Measurements from ENCODE around the gene TRPC3. TPM values are rescaled to one million over a fixed set of nuclear protein-coding genes. Genes with fewer than 3 reads are reported as not detected.

TRPC3 gene
- total RNA-seq, 6 experiments from 2014 or later, result not detected

- Mint-ChIP-seq H3K4me1 (ENCODE audit: low read depth) (no peaks in the 10 kb centered on the region), H3K27ac (no peak overlapping the region), H3K27me3 (ENCODE audit: insufficient read depth) (peaks cover 1% of the 10 kb centered on the region; the same call in 1 of the 2 replicates), H3K9me3 (no peaks in the 10 kb centered on the region), H3K36me3 (ENCODE audit: low read depth) (no peaks in the 10 kb centered on the region), H3K4me3 (no peak overlapping the region)
- TF ChIP-seq CTCF (IDR thresholded peaks at IDR 0.05), result no peak
- DNase-seq, result no peak
These were observed 9.0 kb upstream of the TRPC3 start for GRCh38 chr4:121960818-121961217.

GRCh38 chr4:121958777-121959176 is 6.9 kb upstream of the TRPC3 start:
- Mint-ChIP-seq H3K9me3 (no peaks in the 10 kb centered on the region), H3K4me3 (no peak overlapping the region), H3K36me3 (ENCODE audit: low read depth) (no peaks in the 10 kb centered on the region), H3K4me1 (ENCODE audit: low read depth) (no peaks in the 10 kb centered on the region), H3K27me3 (ENCODE audit: insufficient read depth) (peaks cover 1% of the 10 kb centered on the region), H3K27ac (no peak overlapping the region)
- no peak for TF ChIP-seq CTCF (IDR thresholded peaks at IDR 0.05)
- DNase-seq, result no peak

GRCh38 chr4:121957266-121957665 is 5.4 kb upstream of the TRPC3 start:
- Mint-ChIP-seq H3K36me3 (ENCODE audit: low read depth) (no peaks in the 10 kb centered on the region), H3K27me3 (ENCODE audit: insufficient read depth) (peaks cover 9% of the 10 kb centered on the region), H3K9me3 (no peaks in the 10 kb centered on the region), H3K4me1 (ENCODE audit: low read depth) (no peaks in the 10 kb centered on the region), H3K27ac (no peak overlapping the region), H3K4me3 (no peak overlapping the region)
- no peak for TF ChIP-seq CTCF (IDR thresholded peaks at IDR 0.05)
- DNase-seq, result no peak

- H3K4me3 Mint-ChIP-seq, result no peak overlapping the region
- no peak for DNase-seq
- no peak overlapping the region for H3K27ac Mint-ChIP-seq
- no peaks in the 10 kb centered on the region for H3K9me3 Mint-ChIP-seq
- H3K36me3 Mint-ChIP-seq (ENCODE audit: low read depth), result no peaks in the 10 kb centered on the region
- peaks cover 23% of the 10 kb centered on the region for H3K27me3 Mint-ChIP-seq (ENCODE audit: insufficient read depth)
- peaks cover 9% of the 10 kb centered on the region for H3K4me1 Mint-ChIP-seq (ENCODE audit: low read depth)
- no peak for TF ChIP-seq CTCF (IDR thresholded peaks at IDR 0.05)
These were observed 2.0 kb upstream of the TRPC3 start for GRCh38 chr4:121953860-121954259.

GRCh38 chr4:121952290-121952689 is 430 bp upstream of the TRPC3 start:
- no peak for DNase-seq
- no peak overlapping the region for H3K27ac Mint-ChIP-seq
- peaks cover 9% of the 10 kb centered on the region for H3K4me1 Mint-ChIP-seq (ENCODE audit: low read depth)
- H3K36me3 Mint-ChIP-seq (ENCODE audit: low read depth), result no peaks in the 10 kb centered on the region
- H3K9me3 Mint-ChIP-seq, result no peaks in the 10 kb centered on the region
- peaks cover 30% of the 10 kb centered on the region for H3K27me3 Mint-ChIP-seq (ENCODE audit: insufficient read depth)
- TF ChIP-seq CTCF (IDR thresholded peaks at IDR 0.05), result no peak
- peak overlapping the region; percentile 56 for H3K4me3 Mint-ChIP-seq
